HG03432 (cell line): ENCODE measurements around the gene TCHHL1.

Source experiments
- ATAC-seq: cut with Tn5 transposase; IDR thresholded peaks from one replicate; pipeline ENCODE4 v1.9.1; 2021; ENCODE audit warnings: mild to moderate bottlenecking, moderate library complexity; ENCODE audit not compliant: unreplicated experiment

The TCHHL1 gene

GRCh38 chr1:152089014-152089674, at the start of gene TCHHL1:
TSS of gene TCHHL1 (minus strand) at chr1:152089064. CDS start at chr1:152088143, 921 bp downstream.
- ATAC-seq: no peak

- ATAC-seq: no peak
Observed at GRCh38 chr1:152137215-152137614, 48.4 kb upstream of the TCHHL1 start.

GRCh38 chr1:152130186-152130585, 41.3 kb upstream of the TCHHL1 start:
- ATAC-seq: no peak

- ATAC-seq: no peak
Observed at GRCh38 chr1:152127673-152128072, 38.8 kb upstream of the TCHHL1 start.

- no peak for ATAC-seq
Observed at GRCh38 chr1:152125834-152126443, 37.1 kb upstream of the TCHHL1 start.

GRCh38 chr1:152118915-152119314, 30.1 kb upstream of the TCHHL1 start:
- ATAC-seq: no peak

- no peak for ATAC-seq
Observed at GRCh38 chr1:152115344-152115743, 26.5 kb upstream of the TCHHL1 start, which contains the start of gene TCHH. TSS of gene TCHH (minus strand) at chr1:152115444. CDS start at chr1:152114080, 1,364 bp downstream.

- ATAC-seq: no peak
Observed at GRCh38 chr1:152112885-152113432, 24.1 kb upstream of the TCHHL1 start.

- no peak for ATAC-seq
Observed at GRCh38 chr1:152112101-152112884, 23.4 kb upstream of the TCHHL1 start.

GRCh38 chr1:152111515-152111968, 22.7 kb upstream of the TCHHL1 start:
- ATAC-seq: no peak

GRCh38 chr1:152110860-152111514, 22.1 kb upstream of the TCHHL1 start:
- ATAC-seq: no peak

- ATAC-seq: no peak
Observed at GRCh38 chr1:152110365-152110859, 21.5 kb upstream of the TCHHL1 start.

- ATAC-seq: no peak
Observed at GRCh38 chr1:152109998-152110294, 21.1 kb upstream of the TCHHL1 start.

- no peak for ATAC-seq
Observed at GRCh38 chr1:152109231-152109997, 20.6 kb upstream of the TCHHL1 start.

- no peak for ATAC-seq
Observed at GRCh38 chr1:152108882-152109222, 20.0 kb upstream of the TCHHL1 start.

GRCh38 chr1:152107984-152108881, 19.4 kb upstream of the TCHHL1 start:
- ATAC-seq: no peak

GRCh38 chr1:152107031-152107983, 18.4 kb upstream of the TCHHL1 start:
- no peak for ATAC-seq

- ATAC-seq: no peak
Observed at GRCh38 chr1:152104854-152105253, 16.0 kb upstream of the TCHHL1 start.
